Gastroesophageal sphincter (tissue), 3 donors: Measurements from ENCODE around the gene SYNDIG1L.

Experiments
- CTCF ChIP-seq, 4 experiments: fragments of 200-600 bp in 2 of 4; fragments of 450-650 bp in 2 of 4; sonication (generic) in 1 of 4; IDR thresholded peaks; one replicate each; pipeline ENCODE4 v1.5.1; 2017 to 2019; ENCODE audit warnings: antibody characterized with exemption in 4 of 4, mild to moderate bottlenecking in 2 of 4, moderate library complexity in 2 of 4
- POLR2A ChIP-seq, 2 donors: fragments of 450-650 bp; IDR thresholded peaks; one replicate each; pipeline ENCODE4 v1.6.1; 2017; ENCODE audit warnings: antibody characterized with exemption in 2 of 2, mild to moderate bottlenecking in 2 of 2, moderate library complexity in 1 of 2

GRCh38 chr14:74437496-74438053, 11.6 kb upstream of the SYNDIG1L start:
- TF ChIP-seq CTCF (IDR thresholded peaks at IDR 0.05): no peak
- TF ChIP-seq POLR2A (IDR thresholded peaks at IDR 0.05): no peak
